Measurements from ENCODE around the gene ALG10. TPM values are rescaled to one million over a fixed set of nuclear protein-coding genes. Genes with fewer than 3 reads are reported as not detected.

ALG10 gene
- total and polyA plus RNA-seq, 2 experiments from 2014 or later = 2.5 to 16.5 TPM

- Histone ChIP-seq H3F3A (replicated peaks; ENCODE audit: low read depth) (no peaks in the 10 kb centered on the region), H3K4me1 (ENCODE audit: insufficient read depth) (peaks cover 8% of the 10 kb centered on the region; the same call in 1 of the 2 replicates), H3K27me3 (ENCODE audit: insufficient read depth) (no peaks in the 10 kb centered on the region), H4K20me1 (replicated peaks; ENCODE audit: insufficient read depth) (no peaks in the 10 kb centered on the region), H3K79me2 (replicated peaks; ENCODE audit: insufficient read depth) (no peaks in the 10 kb centered on the region), H2AFZ (no peak overlapping the region), H3K9me2 (ENCODE audit: insufficient read depth) (no peaks in the 10 kb centered on the region), H3K36me3 (ENCODE audit: insufficient read depth) (no peaks in the 10 kb centered on the region), H3K4me3 (no peak overlapping the region), H3K4me2 (no peak overlapping the region), H3K27ac (ENCODE audit: low read depth) (no peak overlapping the region)
- TF ChIP-seq POLR2AphosphoS5 (IDR thresholded peaks at IDR 0.05; ENCODE audit: low read depth) = no peak
- TF ChIP-seq STAT1 (IDR thresholded peaks at IDR 0.05; ENCODE audit: unreplicated experiment) = no peak
- no peak for TF ChIP-seq NANOG (IDR thresholded peaks at IDR 0.05; ENCODE audit: borderline replicate concordance)
- TF ChIP-seq EZH2 (IDR thresholded peaks at IDR 0.05; ENCODE audit: low read depth, unreplicated experiment) = no peak
- TF ChIP-seq CTCF (conservative IDR thresholded peaks at IDR 0.05; ENCODE audit: low read depth in 2 of 2) = no peak
- TF ChIP-seq, protein P1, sequence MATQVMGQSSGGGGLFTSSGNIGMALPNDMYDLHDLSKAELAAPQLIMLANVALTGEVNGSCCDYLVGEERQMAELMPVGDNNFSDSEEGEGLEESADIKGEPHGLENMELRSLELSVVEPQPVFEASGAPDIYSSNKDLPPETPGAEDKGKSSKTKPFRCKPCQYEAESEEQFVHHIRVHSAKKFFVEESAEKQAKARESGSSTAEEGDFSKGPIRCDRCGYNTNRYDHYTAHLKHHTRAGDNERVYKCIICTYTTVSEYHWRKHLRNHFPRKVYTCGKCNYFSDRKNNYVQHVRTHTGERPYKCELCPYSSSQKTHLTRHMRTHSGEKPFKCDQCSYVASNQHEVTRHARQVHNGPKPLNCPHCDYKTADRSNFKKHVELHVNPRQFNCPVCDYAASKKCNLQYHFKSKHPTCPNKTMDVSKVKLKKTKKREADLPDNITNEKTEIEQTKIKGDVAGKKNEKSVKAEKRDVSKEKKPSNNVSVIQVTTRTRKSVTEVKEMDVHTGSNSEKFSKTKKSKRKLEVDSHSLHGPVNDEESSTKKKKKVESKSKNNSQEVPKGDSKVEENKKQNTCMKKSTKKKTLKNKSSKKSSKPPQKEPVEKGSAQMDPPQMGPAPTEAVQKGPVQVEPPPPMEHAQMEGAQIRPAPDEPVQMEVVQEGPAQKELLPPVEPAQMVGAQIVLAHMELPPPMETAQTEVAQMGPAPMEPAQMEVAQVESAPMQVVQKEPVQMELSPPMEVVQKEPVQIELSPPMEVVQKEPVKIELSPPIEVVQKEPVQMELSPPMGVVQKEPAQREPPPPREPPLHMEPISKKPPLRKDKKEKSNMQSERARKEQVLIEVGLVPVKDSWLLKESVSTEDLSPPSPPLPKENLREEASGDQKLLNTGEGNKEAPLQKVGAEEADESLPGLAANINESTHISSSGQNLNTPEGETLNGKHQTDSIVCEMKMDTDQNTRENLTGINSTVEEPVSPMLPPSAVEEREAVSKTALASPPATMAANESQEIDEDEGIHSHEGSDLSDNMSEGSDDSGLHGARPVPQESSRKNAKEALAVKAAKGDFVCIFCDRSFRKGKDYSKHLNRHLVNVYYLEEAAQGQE (IDR thresholded peaks at IDR 0.05; ENCODE audit: unreplicated experiment) = no peak
- TF ChIP-seq ZNF331 (CRISPR knock-in tag; IDR thresholded peaks at IDR 0.05; ENCODE audit: low read depth) = no peak
- TF ChIP-seq JUNB (IDR thresholded peaks at IDR 0.05; ENCODE audit: unreplicated experiment) = no peak
- TF ChIP-seq CREB1 (CRISPR knock-in tag; IDR thresholded peaks at IDR 0.05; ENCODE audit: low read depth) = no peak
- TF ChIP-seq EZH2phosphoT487 (IDR thresholded peaks at IDR 0.05; ENCODE audit: unreplicated experiment) = no peak
- TF ChIP-seq, protein P2, sequence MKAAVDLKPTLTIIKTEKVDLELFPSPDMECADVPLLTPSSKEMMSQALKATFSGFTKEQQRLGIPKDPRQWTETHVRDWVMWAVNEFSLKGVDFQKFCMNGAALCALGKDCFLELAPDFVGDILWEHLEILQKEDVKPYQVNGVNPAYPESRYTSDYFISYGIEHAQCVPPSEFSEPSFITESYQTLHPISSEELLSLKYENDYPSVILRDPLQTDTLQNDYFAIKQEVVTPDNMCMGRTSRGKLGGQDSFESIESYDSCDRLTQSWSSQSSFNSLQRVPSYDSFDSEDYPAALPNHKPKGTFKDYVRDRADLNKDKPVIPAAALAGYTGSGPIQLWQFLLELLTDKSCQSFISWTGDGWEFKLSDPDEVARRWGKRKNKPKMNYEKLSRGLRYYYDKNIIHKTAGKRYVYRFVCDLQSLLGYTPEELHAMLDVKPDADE (IDR thresholded peaks at IDR 0.05) = no peak
- TF ChIP-seq ZNF462 (CRISPR knock-in tag; IDR thresholded peaks at IDR 0.05) = no peak
- no peak for TF ChIP-seq ZNF114 (CRISPR knock-in tag; IDR thresholded peaks at IDR 0.05)
- peaks cover 9% of the 10 kb centered on the region for H3K4me1 Mint-ChIP-seq
- H3K27ac Mint-ChIP-seq = no peak overlapping the region
- DNase-seq (ENCODE audit: low spot score) = no peak
- H3K9me3 Mint-ChIP-seq = no peaks in the 10 kb centered on the region
- ATAC-seq = no peak
- no peaks in the 10 kb centered on the region for H3K36me3 Mint-ChIP-seq (ENCODE audit: low read depth)
- no peak overlapping the region for H3K4me3 Mint-ChIP-seq
- no peaks in the 10 kb centered on the region for H3K27me3 Mint-ChIP-seq (ENCODE audit: insufficient read depth, low read depth, poor library complexity)
Measured at GRCh38 chr12:33994857-33995808, 27.2 kb upstream of the ALG10 start.
